Hepatocyte (in vitro differentiated cells): ENCODE data around the gene HIVEP1.

Experiments
- CTCF ChIP-seq: fragments of 200-600 bp; sonication (generic); IDR thresholded peaks from 2 replicates; pipeline ENCODE4 v1.5.1; 2016; ENCODE audit warnings: antibody characterized with exemption, mild to moderate bottlenecking; ENCODE audit not compliant: poor library complexity
- EZH2phosphoT487 ChIP-seq: fragments of 200-600 bp; sonication (generic); IDR thresholded peaks from one replicate; pipeline ENCODE4 v1.6.1; 2018; ENCODE audit warnings: antibody characterized with exemption, mild to moderate bottlenecking, low read depth, moderate library complexity; ENCODE audit not compliant: unreplicated experiment, severe bottlenecking

GRCh38 chr6:12150812-12151432 is 138.8 kb downstream of the HIVEP1 start:
- TF ChIP-seq CTCF (peak; percentile 76), EZH2phosphoT487 (no peak)
